Measurements from ENCODE around the gene SH3BP1.

The SH3BP1 gene

GRCh38 chr22:37672206-37672919, 32.9 kb downstream of the SH3BP1 start:
- no peak overlapping the region for H3K4me3 ChIP-seq
- peak overlapping the region in 6 of 21 experiments; percentile 1 to 91 (median 48) for H3K27ac ChIP-seq

DNA sequence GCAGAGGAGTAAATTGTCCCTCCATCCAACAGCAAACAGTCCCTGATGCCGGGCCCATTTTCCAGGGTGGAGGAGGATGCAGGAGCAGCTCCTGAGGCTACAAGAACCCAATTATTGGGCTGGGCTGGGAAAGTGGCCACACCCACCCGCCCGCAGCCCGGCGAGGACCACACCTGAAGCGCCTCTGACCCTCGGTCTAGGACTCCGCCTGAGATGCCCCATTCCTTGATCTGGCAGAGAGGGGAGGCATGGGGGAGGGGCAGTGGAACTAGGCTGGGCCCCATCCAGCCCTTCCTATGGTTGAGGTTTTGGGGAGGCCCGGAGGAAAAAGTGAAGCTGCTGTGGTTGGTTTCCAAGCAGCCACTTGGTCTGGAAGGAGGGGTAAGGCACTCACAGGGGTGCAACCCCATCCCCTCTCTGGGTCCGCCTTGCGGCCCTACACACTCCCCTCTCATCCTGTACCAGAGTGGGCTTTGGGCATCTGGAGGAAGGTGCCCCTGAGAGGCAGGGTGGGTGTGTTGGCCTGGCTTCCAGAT, 33.5 kb downstream of the SH3BP1 start:
- Histone ChIP-seq H3K4me3 (no peak overlapping the region), H3K27ac (peak overlapping the region in 12 of 21 experiments; percentile 6 to 91 (median 78))

DNA sequence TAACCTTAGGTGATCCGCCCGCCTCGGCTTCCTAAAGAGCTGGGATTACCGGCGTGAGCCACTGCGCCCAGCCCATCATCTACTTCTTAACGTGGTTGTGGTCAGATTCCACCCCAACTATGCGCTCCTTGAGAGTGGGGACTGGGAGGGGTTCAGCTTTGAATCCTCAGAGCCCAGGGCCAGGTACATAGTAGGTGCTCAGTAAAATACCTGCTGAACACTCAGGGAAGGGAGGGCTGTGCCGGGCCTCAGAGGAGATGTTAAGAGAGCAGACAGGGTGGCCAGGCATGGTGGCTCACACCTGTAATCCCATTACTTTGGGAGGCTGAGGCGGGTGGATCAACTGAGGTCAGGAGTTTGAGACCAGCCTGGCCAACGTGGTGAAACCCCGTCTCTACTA, 34.8 kb downstream of the SH3BP1 start:
- peak overlapping the region in 20 of 21 experiments; percentile 35 to 96 (median 86) for H3K27ac ChIP-seq
- no peak overlapping the region for H3K4me3 ChIP-seq

DNA sequence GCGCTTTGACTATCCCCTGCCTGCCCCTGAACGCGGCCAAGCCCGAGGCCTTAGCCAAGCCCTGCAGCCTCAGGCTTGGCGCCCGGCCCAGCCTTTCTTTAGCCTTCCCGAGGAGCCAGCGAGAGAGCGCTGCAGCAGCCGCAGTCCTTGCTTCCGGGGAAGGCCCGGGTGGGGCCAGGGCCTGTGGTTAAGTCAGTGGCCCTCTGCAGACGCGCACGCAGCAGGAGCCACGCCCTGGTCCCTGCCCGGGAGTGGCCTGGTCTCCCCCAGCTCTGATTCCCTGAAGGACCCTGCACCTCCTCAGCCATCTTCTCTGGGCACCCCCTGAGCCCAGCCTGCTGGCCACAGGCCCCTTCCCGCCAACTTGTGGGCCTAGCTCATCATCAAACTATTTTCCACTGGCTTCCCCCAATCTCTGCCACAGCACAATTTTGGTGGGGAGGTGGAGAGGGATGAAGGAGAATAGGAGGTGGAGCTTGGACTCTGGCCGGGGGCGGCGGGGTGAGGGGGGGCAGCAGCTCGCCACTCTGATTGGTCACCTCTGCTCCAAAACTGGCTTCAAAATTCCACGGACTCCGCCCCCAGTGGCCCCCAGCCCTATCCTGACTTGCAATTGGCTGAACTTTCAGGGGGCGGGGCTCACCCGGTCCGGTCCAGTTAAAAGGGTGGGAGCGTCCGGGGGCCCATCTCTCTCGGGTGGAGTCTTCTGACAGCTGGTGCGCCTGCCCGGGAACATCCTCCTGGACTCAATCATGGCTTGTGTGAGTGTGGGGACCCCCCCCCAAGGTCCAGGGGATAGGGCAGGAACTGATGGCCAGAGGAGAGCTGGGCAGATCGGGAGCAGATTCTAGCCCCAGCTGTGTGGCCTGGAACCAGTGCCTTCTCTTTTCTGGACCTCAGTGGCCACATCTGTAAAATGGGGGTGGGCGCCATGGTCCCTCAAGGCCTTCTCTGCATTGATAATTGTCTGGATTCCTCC, 35.8 kb downstream of the SH3BP1 start, which contains the start of gene LGALS1:
Gene LGALS1, plus strand, starts transcription at position 686 of the 979 bp plus-strand sequence. Its CDS starts 67 bp downstream, at position 753.
- Histone ChIP-seq H3K4me3 (peak within 1 kb of the TSS; percentile 45 to 68 (median 53)), H3K27ac (peak within 1 kb of the TSS in 20 of 21 experiments; percentile 71 to 96 (median 86))

- Histone ChIP-seq H3K27ac (peak overlapping the region in 20 of 21 experiments; percentile 71 to 96 (median 86)), H3K4me3 (peak overlapping the region; percentile 45 to 68 (median 53))
Measured at GRCh38 chr22:37675930-37676735, 36.7 kb downstream of the SH3BP1 start.

DNA sequence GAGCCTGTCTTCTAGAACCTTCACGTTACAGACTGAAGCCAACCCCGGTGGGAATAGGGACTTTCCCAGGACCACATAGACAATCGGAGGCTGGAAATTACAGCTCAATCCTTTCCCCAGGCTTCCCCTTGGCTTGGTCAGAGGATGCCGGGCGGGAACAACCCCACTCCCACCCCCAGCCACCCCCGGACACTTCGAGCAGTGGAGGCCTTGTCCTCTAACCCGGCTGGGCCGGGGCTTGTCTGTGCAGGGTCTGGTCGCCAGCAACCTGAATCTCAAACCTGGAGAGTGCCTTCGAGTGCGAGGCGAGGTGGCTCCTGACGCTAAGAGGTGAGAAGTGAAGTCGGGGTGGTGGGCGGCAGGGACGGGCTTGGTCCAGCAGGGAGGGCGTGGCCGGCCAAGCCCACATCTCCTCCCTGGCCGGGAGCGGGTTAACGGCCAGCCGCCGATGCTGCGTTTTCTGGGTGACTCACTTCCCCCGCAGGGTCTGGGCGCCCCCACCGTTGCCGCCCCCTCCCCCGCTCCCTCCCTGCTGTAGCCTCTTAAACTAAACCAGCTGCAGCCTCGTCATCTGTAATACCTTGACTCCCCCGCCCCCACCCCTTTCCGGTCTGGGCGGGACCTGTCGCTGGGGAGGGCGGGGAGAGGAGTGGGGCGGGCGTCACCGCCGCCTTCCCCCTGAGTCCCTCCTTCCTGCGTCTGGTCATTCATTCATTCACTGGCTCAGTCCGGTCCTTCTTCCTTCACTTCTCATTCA, 37.4 kb downstream of the SH3BP1 start:
- Histone ChIP-seq H3K4me3 (peak overlapping the region; percentile 45 to 68 (median 53)), H3K27ac (peak overlapping the region in 20 of 21 experiments; percentile 71 to 96 (median 86))

DNA sequence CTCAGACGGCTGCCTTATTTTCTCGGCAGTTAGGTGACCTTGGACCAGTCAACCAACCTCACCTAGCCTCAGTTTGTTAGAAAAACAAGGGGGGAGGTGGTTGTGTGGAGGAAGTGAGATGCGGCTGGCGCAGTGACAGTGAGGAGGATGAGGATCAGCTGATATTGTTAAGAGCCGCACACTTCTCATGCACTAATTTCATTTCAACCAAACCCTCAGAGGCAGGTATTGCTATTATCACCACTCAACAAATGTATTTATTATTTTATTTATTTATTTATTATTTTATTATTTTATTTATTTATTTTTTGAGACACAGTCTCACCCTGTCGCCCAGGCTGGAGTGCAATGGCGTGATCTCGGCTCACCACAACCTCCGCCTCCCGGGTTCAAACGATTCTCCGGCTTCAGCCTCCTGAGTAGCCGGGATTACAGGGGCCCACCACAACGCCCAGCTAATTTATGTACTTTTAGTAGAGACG, 38.1 kb downstream of the SH3BP1 start:
- peak overlapping the region in 17 of 21 experiments; percentile 71 to 96 (median 89) for H3K27ac ChIP-seq
- H3K4me3 ChIP-seq = peak overlapping the region; percentile 45 to 68 (median 53)

GRCh38 chr22:37678372-37678771, 38.9 kb downstream of the SH3BP1 start:
- Histone ChIP-seq H3K27ac (peak overlapping the region in 6 of 21 experiments; percentile 14 to 93 (median 85)), H3K4me3 (no peak overlapping the region)

GRCh38 chr22:37679670-37680069, 40.2 kb downstream of the SH3BP1 start:
- Histone ChIP-seq H3K4me3 (no peak overlapping the region), H3K27ac (peak overlapping the region in 1 of 21 experiments; percentile 16)

GRCh38 chr22:37680191-37680851, 40.9 kb downstream of the SH3BP1 start:
- Histone ChIP-seq H3K4me3 (no peak overlapping the region), H3K27ac (peak overlapping the region in 2 of 21 experiments; percentile 16 to 35)

GRCh38 chr22:37681001-37681424, 41.5 kb downstream of the SH3BP1 start:
- H3K27ac ChIP-seq = peak overlapping the region in 4 of 21 experiments; percentile 9 to 35 (median 26)

DNA sequence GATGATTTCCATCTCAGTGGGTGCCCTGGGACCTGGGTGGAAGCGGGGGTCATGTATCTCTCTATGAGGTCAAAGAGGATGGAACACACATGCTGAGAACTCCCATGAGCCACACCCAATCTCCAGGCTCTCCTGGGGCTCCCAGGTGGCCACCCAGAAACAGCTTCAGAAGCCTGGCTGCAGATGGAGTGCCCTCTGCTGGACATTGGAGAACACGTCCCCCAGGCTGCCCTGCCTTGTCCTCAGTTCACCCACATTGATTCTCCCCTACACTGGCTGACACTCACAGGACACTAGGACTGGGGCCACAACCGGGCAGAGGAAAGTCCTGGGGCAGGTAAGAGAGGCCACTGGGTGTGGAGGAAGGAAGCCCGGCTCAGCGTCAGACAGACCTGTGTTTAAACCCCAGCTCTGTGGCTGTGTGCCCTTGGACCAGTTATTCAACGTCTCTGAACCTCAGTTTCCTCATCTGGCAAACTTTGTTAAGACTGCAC, 42.1 kb downstream of the SH3BP1 start:
- Histone ChIP-seq H3K27ac (peak overlapping the region in 1 of 21 experiments; percentile 29), H3K4me3 (no peak overlapping the region)

More at GRCh38 chr22:37681001-37681424, 41.5 kb downstream of the SH3BP1 start:
- H3K4me3 ChIP-seq = no peak overlapping the region

DNA sequence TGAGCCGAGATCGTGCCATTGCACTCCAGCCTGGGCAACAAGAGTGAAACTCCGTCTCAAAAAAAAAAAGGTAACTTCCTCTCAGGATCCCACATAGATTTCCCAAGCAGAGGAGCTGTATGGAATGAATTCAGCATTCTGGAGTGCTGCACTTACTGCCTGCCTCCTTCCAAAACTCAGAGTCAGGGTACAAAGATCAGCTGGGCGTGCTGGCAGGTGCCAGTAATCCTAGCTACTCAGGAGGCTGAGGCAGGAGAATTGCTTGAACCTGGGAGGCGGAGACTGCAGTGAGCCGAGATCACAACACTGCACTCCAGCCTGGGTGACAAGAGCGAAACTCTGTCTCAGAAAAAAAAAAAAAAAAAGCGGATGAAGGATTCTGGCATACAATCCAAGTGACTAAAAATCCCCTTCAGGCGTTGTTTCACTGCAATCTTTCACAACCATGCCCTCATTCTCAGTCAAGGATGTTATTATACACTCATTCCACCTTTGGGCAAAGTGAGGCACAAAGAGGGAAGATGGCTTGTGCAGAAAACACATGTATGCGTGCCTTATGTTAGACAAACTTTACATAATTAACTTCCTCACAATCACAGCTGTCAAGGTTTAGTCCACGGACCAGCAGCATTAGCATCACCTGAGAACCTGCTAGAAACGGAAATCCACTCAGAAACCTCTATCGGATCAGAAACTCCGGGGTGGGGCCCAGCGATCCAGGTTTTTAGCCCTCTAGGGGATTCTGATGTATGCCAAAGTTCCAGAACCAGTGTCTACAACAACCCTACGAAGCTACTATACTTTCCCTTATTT, 45.5 kb downstream of the SH3BP1 start:
- Histone ChIP-seq H3K27ac (peak overlapping the region in 7 of 21 experiments; percentile 44 to 97 (median 90)), H3K4me3 (no peak overlapping the region)

GRCh38 chr22:37686002-37686982, 46.8 kb downstream of the SH3BP1 start, which contains the start of gene NOL12:
Gene NOL12, plus strand, starts transcription at chr22:37686343. Its CDS starts 50 bp downstream, at chr22:37686393.
- Histone ChIP-seq H3K27ac (peak within 1 kb of the TSS; percentile 66 to 98 (median 93)), H3K4me3 (peak within 1 kb of the TSS; percentile 56 to 93 (median 84))

DNA sequence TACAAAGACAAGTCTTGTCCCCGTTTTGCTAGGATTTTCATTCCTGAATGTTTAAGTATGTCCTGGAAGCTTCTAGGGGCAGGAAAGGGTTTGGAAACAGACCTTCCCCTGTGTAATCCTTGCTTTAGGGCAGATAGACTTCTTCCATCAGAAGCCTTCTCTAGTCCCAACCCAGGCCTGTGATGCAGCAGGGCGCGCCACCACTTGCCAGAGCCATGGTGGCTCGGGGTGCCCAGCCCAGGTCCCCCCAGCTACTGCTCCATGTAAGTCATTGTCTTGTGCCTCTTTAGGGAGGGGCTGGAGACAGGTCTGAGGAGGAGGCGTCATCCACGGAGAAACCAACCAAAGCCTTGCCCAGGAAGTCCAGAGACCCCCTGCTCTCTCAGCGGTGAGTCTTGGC, 50.9 kb downstream of the SH3BP1 start:
- peak overlapping the region in 14 of 21 experiments; percentile 24 to 75 (median 62) for H3K27ac ChIP-seq
- no peak overlapping the region for H3K4me3 ChIP-seq
